ENCODE data around the gene NR1H3. TPM values are rescaled to one million over a fixed set of nuclear protein-coding genes. Genes with fewer than 3 reads are reported as not detected.

Gene NR1H3
- total and polyA plus RNA-seq, 12 donors, result 15.4 to 246 (median 47.2) TPM

GRCh38 chr11:47233989-47234668 lies 23.7 kb upstream of the NR1H3 start:
- H3K27me3 ChIP-seq, result no peaks in the 10 kb centered on the region
- H3K9me3 ChIP-seq (replicated peaks in 1 of 3), result no peaks in the 10 kb centered on the region
- DNase-seq, result peak in 6 of 7 donors; percentile 46 to 67 (median 59)
- peak overlapping the region in 1 of 4 donors; percentile 35 for H3K4me3 ChIP-seq
- TF ChIP-seq POLR2A (IDR thresholded peaks at IDR 0.05), result no peak
- TF ChIP-seq, protein P1, sequence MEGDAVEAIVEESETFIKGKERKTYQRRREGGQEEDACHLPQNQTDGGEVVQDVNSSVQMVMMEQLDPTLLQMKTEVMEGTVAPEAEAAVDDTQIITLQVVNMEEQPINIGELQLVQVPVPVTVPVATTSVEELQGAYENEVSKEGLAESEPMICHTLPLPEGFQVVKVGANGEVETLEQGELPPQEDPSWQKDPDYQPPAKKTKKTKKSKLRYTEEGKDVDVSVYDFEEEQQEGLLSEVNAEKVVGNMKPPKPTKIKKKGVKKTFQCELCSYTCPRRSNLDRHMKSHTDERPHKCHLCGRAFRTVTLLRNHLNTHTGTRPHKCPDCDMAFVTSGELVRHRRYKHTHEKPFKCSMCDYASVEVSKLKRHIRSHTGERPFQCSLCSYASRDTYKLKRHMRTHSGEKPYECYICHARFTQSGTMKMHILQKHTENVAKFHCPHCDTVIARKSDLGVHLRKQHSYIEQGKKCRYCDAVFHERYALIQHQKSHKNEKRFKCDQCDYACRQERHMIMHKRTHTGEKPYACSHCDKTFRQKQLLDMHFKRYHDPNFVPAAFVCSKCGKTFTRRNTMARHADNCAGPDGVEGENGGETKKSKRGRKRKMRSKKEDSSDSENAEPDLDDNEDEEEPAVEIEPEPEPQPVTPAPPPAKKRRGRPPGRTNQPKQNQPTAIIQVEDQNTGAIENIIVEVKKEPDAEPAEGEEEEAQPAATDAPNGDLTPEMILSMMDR (IDR thresholded peaks at IDR 0.05), result peak in 5 of 6 experiments; percentile 22 to 41 (median 26)
- H3K36me3 ChIP-seq (replicated peaks in 1 of 2), result peaks cover 0 to 7% of the 10 kb centered on the region in 2 donors
- H3K4me1 ChIP-seq (replicated peaks in 1 of 2), result peaks cover 7 to 29% of the 10 kb centered on the region in 2 donors
- 40 to 47% (median 42%) methylated on average over 5 to 11 of the region's 11 CpGs for WGBS, 4 donors
- intact Hi-C loops (cut with DNase I), result no loop called here
- H3K27ac ChIP-seq, result peak overlapping the region; percentile 39 to 93 (median 71)

GRCh38 chr11:47234669-47235100 lies 23.1 kb upstream of the NR1H3 start:
- WGBS, 4 donors, result 33 to 47% (median 39%) methylated on average over 3 to 12 of the region's 12 CpGs
- Histone ChIP-seq H3K4me1 (replicated peaks in 1 of 2) (peaks cover 7 to 29% of the 10 kb centered on the region in 2 donors), H3K27me3 (no peaks in the 10 kb centered on the region), H3K9me3 (replicated peaks in 1 of 3) (no peaks in the 10 kb centered on the region), H3K4me3 (peak overlapping the region in 1 of 4 donors; percentile 35), H3K36me3 (replicated peaks in 1 of 2) (peaks cover 0 to 13% of the 10 kb centered on the region in 2 donors), H3K27ac (peak overlapping the region; percentile 39 to 93 (median 71))
- peak; percentile 89 to 95 (median 93) for DNase-seq
- TF ChIP-seq, protein P1 (IDR thresholded peaks at IDR 0.05), result no peak
- TF ChIP-seq POLR2A (IDR thresholded peaks at IDR 0.05), result peak in 1 of 2 donors; percentile 65
- intact Hi-C loops (cut with DNase I), result no loop called here

GRCh38 chr11:47235163-47235562 lies 22.6 kb upstream of the NR1H3 start:
- no peaks in the 10 kb centered on the region for H3K9me3 ChIP-seq (replicated peaks in 1 of 3)
- DNase-seq, result no peak
- H3K27me3 ChIP-seq, result no peaks in the 10 kb centered on the region
- peaks cover 0 to 18% of the 10 kb centered on the region in 2 donors for H3K36me3 ChIP-seq (replicated peaks in 1 of 2)
- peaks cover 7 to 29% of the 10 kb centered on the region in 2 donors for H3K4me1 ChIP-seq (replicated peaks in 1 of 2)
- TF ChIP-seq POLR2A (IDR thresholded peaks at IDR 0.05), result no peak
- TF ChIP-seq, protein P1 (IDR thresholded peaks at IDR 0.05), result no peak
- no peak overlapping the region for H3K4me3 ChIP-seq
- 63 to 76% (median 67%) methylated on average over 7 to 12 of the region's 12 CpGs for WGBS, 4 donors
- intact Hi-C loops (cut with DNase I), result no loop called here
- H3K27ac ChIP-seq, result peak overlapping the region; percentile 39 to 93 (median 71)

DNA sequence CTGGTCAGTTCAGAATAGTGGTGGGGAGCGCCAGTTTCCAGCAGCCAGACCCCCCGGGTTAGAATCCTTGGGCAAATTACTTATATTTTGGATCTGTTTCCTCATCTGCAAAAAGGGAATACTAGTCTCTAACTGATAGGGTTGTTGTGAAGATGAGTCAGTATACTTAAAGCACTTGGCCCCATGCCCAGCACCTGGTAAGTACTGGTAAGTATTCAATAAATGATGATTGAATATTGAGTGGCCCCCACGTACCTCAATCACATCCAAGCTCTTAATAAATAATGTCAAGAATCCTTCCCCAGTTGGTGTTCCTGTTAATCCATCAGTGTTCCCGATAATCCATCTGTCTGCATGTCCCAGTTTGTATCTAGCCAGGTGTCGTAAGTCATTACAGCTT lies 21.3 kb upstream of the NR1H3 start:
- DNase-seq, result peak in 4 of 7 donors; percentile 43 to 65 (median 58)
- Histone ChIP-seq H3K9me3 (replicated peaks in 1 of 3) (no peaks in the 10 kb centered on the region), H3K27ac (peak overlapping the region in 1 of 5 donors; percentile 50), H3K4me1 (replicated peaks in 1 of 2) (peaks cover 7 to 29% of the 10 kb centered on the region in 2 donors), H3K36me3 (replicated peaks in 1 of 2) (peaks cover 0 to 31% of the 10 kb centered on the region in 2 donors), H3K27me3 (no peaks in the 10 kb centered on the region), H3K4me3 (no peak overlapping the region)
- no peak for TF ChIP-seq POLR2A (IDR thresholded peaks at IDR 0.05)
- TF ChIP-seq, protein P1 (IDR thresholded peaks at IDR 0.05), result no peak
- WGBS, 4 donors, result 59 to 74% (median 65%) methylated on average over 5 of the region's 5 CpGs
- intact Hi-C loops (cut with DNase I), result no loop called here
